Activated T-helper 2 cell treated with anti-CD3 and anti-CD28 coated beads, Interferon-gamma antibody, Interleukin-2, Interleukin-4, amounts not matched to agents 10 μg/mL and 5 μg/mL and 100 μg/mL, durations not matched to agents 14 hours and 24 hours and 36 hours (primary cell): ENCODE measurements around the gene SUGCT. TPM values are rescaled to one million over a fixed set of nuclear protein-coding genes. Genes with fewer than 3 reads are reported as not detected.
"Not testable (repeated sequence)": the region's sequence is repeated elsewhere in the genome, so short reads cannot be mapped to it uniquely, and the experiment has no call there.

Experiments
- DNase-seq: peaks from one replicate; pipeline ENCODE4 v3.0.0; 2021; ENCODE audit warnings: low spot score
- H3K27ac Mint-ChIP-seq: one replicate; pipeline ENCODE4 v1.8.0; 2021; ENCODE audit warnings: mixed read lengths
- H3K27me3 Mint-ChIP-seq: one replicate; pipeline ENCODE4 v1.8.0; 2021; ENCODE audit warnings: low read depth, mixed read lengths
- H3K36me3 Mint-ChIP-seq: one replicate; pipeline ENCODE4 v1.8.0; 2021; ENCODE audit warnings: low read depth, mixed read lengths
- H3K4me1 Mint-ChIP-seq: one replicate; pipeline ENCODE4 v1.8.0; 2021; ENCODE audit warnings: low read depth, mixed read lengths
- H3K4me3 Mint-ChIP-seq: one replicate; pipeline ENCODE4 v1.8.0; 2021; ENCODE audit warnings: low read depth, mild to moderate bottlenecking, moderate library complexity, mixed read lengths
- H3K9me3 Mint-ChIP-seq: one replicate; pipeline ENCODE4 v1.8.0; 2021; ENCODE audit warnings: mixed read lengths
- intact Hi-C: fragments of 100-400 bp; cut with micrococcal nuclease; formaldehyde crosslinking; loops from one replicate; pipeline ENCODE4 v1.15.1; 2023
- total RNA-seq: library from RNA; stranded (reverse); gene quantifications from 2 replicates; pipeline ENCODE4 v1.2.3, GENCODE V29; 2022

The SUGCT gene
- total RNA-seq, 1 donor from 2014 or later = 0.43 TPM

DNA sequence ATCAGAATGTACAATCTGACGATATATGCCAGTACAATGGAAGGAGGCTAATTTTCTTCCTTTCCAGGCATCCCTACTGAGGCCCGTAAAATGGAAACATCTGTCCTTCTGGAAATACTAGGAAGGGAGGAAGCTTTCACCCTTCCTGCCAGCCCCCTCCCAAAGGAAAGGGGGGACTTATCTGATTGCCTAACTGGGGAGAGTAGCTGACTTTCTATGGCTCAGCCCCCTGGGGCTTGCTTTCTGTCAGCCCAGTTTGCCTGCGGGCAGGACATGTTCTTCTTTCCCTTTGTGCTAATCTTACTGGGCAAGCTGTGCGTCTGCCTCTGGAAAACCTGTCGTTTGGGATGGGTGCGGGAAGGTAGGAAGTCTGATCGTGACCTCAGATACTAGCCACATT is 508.9 kb downstream of the SUGCT start:
- Mint-ChIP-seq H3K36me3 (no peaks in the 10 kb centered on the region), H3K27ac (no peak overlapping the region), H3K4me3 (no peak overlapping the region), H3K27me3 (peaks cover 7% of the 10 kb centered on the region), H3K9me3 (no peaks in the 10 kb centered on the region), H3K4me1 (peaks cover 5% of the 10 kb centered on the region)
- intact Hi-C loops = no loop called here
- no peak for DNase-seq

DNA sequence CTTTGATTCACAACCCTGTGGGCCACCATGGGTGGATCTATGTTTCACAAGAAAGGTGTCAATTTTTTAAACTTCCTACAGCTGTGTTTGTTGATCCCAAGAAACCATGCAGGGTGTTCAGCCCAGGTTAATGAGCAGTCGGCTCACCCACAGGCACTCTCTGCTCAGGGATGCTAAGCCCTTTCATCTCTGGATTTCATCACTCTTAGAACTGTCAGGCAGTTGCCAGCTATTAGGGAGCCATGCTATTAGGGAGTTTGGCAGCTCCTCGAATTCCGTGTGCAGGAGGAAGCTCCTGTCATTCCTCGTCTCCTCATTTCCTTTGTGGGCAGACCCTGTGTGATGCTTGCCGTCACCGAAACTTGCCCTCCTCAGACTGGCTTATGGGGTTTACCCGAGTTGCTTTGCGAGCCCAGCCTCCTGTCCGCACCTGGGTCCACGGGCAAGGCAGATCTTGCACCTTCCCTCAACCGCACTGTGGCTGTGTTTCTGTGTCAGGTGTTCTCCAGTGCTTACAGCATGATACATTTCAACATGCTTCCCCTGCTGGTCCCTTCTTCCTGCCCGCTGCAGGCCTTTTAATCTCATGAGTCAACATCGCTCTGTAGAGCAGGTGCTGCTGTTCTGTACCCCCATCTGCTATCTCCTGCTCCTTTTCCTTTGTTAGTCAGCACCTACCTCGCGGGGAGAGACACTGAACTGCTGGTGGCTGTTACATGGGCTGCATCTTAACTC is 509.8 kb downstream of the SUGCT start:
- H3K27me3 Mint-ChIP-seq = peaks cover 7% of the 10 kb centered on the region
- no peak overlapping the region for H3K4me3 Mint-ChIP-seq
- intact Hi-C loops = no loop called here
- peaks cover 5% of the 10 kb centered on the region for H3K4me1 Mint-ChIP-seq
- H3K9me3 Mint-ChIP-seq = no peaks in the 10 kb centered on the region
- no peak overlapping the region for H3K27ac Mint-ChIP-seq
- H3K36me3 Mint-ChIP-seq = no peaks in the 10 kb centered on the region
- DNase-seq = no peak

DNA sequence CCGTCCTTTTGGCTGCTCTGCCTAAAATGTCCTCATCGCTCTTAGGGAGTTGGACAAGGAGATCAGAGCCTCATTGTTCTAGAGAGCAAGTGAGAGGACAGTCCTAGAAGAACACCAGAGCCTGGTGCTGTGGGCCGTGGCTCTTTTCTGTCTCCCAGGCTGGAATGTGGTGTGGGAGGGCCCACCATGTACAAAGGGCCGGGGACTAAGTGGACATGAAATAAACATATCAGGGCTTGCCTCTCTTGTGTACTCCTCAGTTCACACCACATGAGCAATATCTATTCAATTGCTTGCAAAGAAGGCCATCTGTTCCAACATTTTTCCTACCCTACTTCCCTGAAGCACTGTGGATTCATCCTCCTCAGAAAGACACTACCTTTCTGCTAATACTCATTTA is 510.4 kb downstream of the SUGCT start:
- intact Hi-C loops = no loop called here
- Mint-ChIP-seq H3K4me1 (peaks cover 5% of the 10 kb centered on the region), H3K27ac (no peak overlapping the region), H3K4me3 (no peak overlapping the region), H3K27me3 (peaks cover 7% of the 10 kb centered on the region), H3K36me3 (no peaks in the 10 kb centered on the region), H3K9me3 (no peaks in the 10 kb centered on the region)
- DNase-seq = no peak

DNA sequence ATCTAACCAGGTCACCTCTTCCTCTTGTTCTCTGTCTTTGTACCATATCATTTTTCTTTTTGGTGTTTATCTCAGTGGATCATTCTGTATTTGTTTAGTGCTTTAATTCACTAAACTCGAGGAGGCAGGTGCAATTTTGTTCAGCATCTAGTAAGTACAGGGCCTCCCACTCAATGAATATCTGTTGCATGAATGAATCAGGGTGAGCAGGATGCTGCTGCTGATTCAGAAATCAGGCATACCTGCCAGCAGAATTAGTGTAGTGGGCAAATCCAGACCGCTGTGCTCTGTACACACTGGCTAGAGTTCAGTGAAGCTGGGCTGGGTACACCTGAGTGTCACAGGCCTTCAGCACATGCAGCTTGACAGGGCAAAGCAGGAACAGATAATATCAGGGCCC is 511.9 kb downstream of the SUGCT start:
- H3K4me1 Mint-ChIP-seq = peaks cover 6% of the 10 kb centered on the region
- H3K9me3 Mint-ChIP-seq = peaks cover 6% of the 10 kb centered on the region
- intact Hi-C loops = no loop called here
- peaks cover 1% of the 10 kb centered on the region for H3K27me3 Mint-ChIP-seq
- DNase-seq = no peak
- peaks cover 4% of the 10 kb centered on the region for H3K36me3 Mint-ChIP-seq
- H3K4me3 Mint-ChIP-seq = no peak overlapping the region
- no peak overlapping the region for H3K27ac Mint-ChIP-seq

DNA sequence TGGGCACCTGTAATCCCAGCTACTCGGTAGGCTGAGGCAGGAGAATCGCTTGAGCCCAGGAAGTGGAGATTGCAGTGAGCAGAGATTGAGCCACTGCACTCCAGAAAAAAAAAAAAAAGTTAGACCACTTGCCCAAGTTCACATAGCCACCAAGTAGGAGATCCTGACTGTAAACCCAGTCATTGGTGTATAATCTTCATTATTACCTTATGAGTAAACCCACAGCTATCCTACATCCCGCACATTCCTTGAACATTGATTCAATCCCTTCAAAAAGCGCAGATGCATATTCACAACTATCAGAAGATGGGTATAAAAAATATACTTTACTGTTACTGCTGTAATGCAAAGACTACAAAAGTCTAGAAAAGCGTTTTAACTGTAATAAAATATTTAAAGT is 512.9 kb downstream of the SUGCT start:
- peaks cover 4% of the 10 kb centered on the region for H3K36me3 Mint-ChIP-seq
- peaks cover 10% of the 10 kb centered on the region for H3K4me1 Mint-ChIP-seq
- peaks cover 6% of the 10 kb centered on the region for H3K9me3 Mint-ChIP-seq
- intact Hi-C loops = no loop called here
- no peak overlapping the region for H3K4me3 Mint-ChIP-seq
- DNase-seq = no peak
- no peak overlapping the region for H3K27ac Mint-ChIP-seq
- H3K27me3 Mint-ChIP-seq = peaks cover 1% of the 10 kb centered on the region

DNA sequence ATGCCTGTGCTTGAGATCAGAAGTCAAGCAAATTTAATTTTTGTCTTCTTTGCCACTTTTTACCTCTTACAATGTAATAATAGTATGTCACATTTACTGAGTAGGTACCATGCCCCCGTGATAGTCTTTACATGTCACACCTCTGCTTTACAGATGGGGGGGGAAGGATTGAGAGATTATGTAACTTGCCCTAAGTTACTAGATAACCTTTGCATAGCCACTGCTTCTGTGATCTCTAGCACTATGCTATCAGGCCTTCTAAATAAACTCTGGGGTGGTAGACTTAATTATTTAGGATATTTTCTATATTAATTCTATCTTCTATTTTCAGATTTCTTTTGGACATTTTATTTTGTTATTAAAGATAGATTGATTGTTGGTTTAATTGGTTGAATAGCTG is 514.4 kb downstream of the SUGCT start:
- DNase-seq = no peak
- Mint-ChIP-seq H3K36me3 (peaks cover 4% of the 10 kb centered on the region), H3K4me1 (peaks cover 10% of the 10 kb centered on the region), H3K27me3 (peaks cover 1% of the 10 kb centered on the region), H3K4me3 (no peak overlapping the region), H3K9me3 (peaks cover 6% of the 10 kb centered on the region), H3K27ac (no peak overlapping the region)
- intact Hi-C loops = no loop called here

DNA sequence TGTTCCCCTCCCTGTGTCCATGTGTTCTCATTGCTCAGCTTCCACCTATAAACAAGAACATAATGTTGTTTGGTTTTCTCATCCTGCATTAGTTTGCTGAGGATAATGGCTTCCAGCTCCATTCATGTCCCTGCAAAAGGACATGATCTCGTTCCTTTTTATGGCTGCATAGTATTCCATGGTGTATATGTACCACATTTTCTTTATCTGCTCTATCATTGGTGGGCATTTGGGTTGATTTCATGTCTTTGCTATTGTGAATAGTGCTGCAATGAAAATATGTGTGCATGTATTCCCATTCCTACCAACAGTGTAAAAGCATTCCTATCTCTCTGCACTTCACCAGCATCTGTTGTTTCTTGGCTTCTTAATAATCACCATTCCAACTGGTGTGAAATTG is 516.1 kb downstream of the SUGCT start:
- H3K36me3 Mint-ChIP-seq, H3K9me3 Mint-ChIP-seq, H3K27me3 Mint-ChIP-seq, intact Hi-C loops, H3K27ac Mint-ChIP-seq, H3K4me3 Mint-ChIP-seq, DNase-seq, H3K4me1 Mint-ChIP-seq: not testable (repeated sequence)

DNA sequence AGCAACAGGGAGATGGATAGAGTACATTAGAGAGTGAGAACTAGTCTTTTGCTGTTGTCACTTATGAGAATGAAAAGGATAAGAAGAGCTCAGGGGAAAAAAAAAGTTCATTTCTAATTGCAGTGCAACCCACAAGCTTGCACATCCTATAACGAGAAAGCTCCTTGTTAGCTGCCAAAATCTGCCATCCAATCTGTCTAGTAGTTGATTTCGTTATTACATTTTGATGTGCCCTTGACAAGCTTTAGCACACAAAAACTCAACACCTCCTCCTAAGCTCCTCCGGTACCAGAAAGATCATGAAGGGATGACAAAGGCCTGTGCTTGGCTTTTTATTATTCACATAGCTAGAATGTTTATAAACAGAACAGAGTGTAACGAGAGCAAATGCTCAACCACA is 519.4 kb downstream of the SUGCT start:
- peaks cover 5% of the 10 kb centered on the region for H3K4me1 Mint-ChIP-seq
- peaks cover 6% of the 10 kb centered on the region for H3K9me3 Mint-ChIP-seq
- intact Hi-C loops = no loop called here
- H3K27me3 Mint-ChIP-seq = no peaks in the 10 kb centered on the region
- DNase-seq = no peak
- no peak overlapping the region for H3K4me3 Mint-ChIP-seq
- no peak overlapping the region for H3K27ac Mint-ChIP-seq
- H3K36me3 Mint-ChIP-seq = peaks cover 4% of the 10 kb centered on the region

DNA sequence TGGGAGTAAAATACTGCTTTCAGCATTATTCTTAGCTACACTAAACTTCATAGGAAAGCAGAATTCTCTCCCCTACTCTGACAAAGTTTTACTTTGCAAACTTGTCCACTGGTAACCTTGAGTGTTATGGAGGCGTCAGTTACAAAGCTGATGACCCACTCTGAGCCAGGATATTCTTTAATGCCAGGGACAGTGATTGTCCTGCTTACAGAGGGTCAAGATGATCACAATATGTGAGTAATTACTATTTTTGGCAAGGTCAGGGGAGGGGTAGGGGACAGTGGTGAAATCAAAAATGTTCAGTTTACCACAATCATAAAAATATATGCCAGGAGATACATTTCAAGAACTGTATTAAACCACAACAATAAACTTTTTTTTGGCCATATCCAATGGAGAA is 520.6 kb downstream of the SUGCT start:
- DNase-seq = no peak
- Mint-ChIP-seq H3K4me3 (no peak overlapping the region), H3K9me3 (peaks cover 6% of the 10 kb centered on the region), H3K4me1 (peaks cover 5% of the 10 kb centered on the region), H3K36me3 (peaks cover 4% of the 10 kb centered on the region), H3K27me3 (no peaks in the 10 kb centered on the region), H3K27ac (no peak overlapping the region)
- intact Hi-C loops = no loop called here

DNA sequence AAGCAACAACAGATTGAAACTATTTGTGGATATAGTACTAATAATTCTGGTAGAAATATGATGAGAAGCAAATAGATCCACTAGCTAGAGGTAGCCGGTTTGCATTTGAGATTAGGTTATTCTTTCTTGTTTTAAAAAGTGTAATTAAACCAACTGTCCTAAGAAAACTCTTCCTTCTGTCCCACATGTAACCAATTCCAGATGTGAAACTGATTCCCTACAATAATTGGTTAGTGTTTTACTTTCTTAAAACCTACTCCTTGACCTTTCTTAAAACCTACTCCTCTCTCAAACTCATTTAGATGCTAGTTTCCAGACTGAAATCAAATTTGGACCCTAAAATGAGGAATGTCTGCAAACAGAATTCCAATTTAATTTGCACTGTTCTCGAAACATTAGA is 521.5 kb downstream of the SUGCT start:
- H3K4me3 Mint-ChIP-seq = no peak overlapping the region
- H3K9me3 Mint-ChIP-seq = no peaks in the 10 kb centered on the region

DNA sequence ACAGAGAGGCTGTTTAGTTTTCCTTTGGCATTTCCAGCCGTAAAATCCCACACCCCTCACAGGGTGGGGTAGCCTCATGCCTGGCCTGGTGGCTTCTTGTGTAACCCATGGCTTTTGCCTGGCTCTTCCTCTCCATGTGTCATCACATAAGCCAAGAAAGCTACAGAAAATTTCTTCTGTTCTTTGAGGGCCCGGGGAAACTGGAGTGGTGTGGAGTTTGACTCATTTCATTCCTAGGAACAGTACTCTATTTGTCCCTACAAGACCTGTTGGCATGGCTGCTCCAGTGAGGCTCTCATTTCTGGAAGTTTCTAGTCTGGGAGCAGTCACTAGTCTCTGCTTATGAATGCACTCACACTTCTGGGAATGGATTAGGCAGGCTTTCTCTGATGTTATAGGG is 523.9 kb downstream of the SUGCT start:
- Mint-ChIP-seq H3K36me3 (no peaks in the 10 kb centered on the region), H3K9me3 (no peaks in the 10 kb centered on the region), H3K27me3 (no peaks in the 10 kb centered on the region), H3K27ac (no peak overlapping the region), H3K4me3 (no peak overlapping the region), H3K4me1 (no peaks in the 10 kb centered on the region)
- no peak for DNase-seq
- intact Hi-C loops = no loop called here

More for the DNA sequence above, 521.5 kb downstream of the SUGCT start:
- no peaks in the 10 kb centered on the region for H3K27me3 Mint-ChIP-seq
- H3K4me1 Mint-ChIP-seq = peaks cover 5% of the 10 kb centered on the region
- no peaks in the 10 kb centered on the region for H3K36me3 Mint-ChIP-seq
- intact Hi-C loops = no loop called here
- no peak for DNase-seq
- H3K27ac Mint-ChIP-seq = no peak overlapping the region

DNA sequence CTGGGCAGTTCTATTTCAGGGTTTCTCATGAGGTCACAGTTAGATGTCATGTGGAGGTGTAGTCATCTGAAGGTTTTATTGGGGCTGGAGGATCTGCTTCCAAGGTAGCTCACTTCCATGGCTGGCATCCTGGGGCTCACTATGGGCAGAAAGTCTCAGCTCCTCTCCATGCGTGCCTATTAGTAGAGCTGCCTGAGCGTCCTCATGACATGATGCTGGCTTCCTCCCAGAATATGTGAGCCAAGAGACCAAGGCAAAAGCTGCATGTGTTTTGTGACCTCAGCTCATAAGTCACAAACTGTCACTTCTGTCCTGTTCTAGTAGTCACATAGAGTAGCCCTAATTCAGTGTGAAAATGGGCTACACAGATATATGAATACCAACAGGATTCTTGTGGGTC is 524.4 kb downstream of the SUGCT start:
- no peak overlapping the region for H3K4me3 Mint-ChIP-seq
- DNase-seq = no peak
- H3K36me3 Mint-ChIP-seq = no peaks in the 10 kb centered on the region
- no peaks in the 10 kb centered on the region for H3K27me3 Mint-ChIP-seq
- no peaks in the 10 kb centered on the region for H3K4me1 Mint-ChIP-seq
- intact Hi-C loops = no loop called here
- no peak overlapping the region for H3K27ac Mint-ChIP-seq
- no peaks in the 10 kb centered on the region for H3K9me3 Mint-ChIP-seq

DNA sequence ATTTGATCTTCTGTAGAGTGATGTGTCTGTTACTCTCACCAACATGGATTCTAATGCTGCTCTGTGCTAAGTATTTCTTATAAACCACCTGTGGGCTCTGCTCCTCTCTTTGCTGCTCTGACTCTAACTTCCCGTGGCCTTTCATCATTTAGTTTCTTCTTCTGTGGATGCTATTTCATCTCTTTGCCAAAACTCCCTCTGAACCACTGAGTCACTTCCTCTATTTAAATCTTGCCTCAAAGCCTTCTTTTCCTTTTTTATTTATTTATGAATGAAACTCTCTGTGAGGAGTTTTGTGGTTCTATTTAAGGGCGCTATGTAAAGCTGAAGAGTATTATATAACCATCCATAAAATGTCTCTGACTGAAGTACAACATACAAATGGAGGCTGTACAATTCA is 538.5 kb downstream of the SUGCT start:
- Mint-ChIP-seq H3K4me3 (no peak overlapping the region), H3K9me3 (no peaks in the 10 kb centered on the region), H3K4me1 (peaks cover 5% of the 10 kb centered on the region), H3K27me3 (no peaks in the 10 kb centered on the region), H3K27ac (no peak overlapping the region), H3K36me3 (no peaks in the 10 kb centered on the region)
- no peak for DNase-seq
- intact Hi-C loops = no loop called here

DNA sequence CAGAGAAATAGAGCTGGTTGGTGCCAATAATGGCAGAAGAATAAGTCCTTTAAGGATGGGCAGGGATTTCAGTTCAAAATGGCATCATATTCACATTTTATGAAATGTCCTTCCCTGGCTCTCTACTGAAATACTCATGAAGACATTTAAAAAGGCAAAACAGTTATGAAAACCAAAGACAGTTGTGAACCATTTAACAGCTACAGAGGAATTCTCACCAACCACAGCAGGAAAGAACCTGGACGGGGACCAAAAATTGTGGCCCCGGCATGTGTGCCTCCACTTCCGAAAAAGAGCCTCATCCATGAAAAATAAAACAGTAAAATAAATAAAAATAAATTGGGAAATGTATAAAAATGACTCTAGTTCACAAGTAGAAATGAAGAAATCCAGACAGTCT is 539.5 kb downstream of the SUGCT start:
- no peaks in the 10 kb centered on the region for H3K27me3 Mint-ChIP-seq
- no peak for DNase-seq
- H3K27ac Mint-ChIP-seq = no peak overlapping the region
- no peaks in the 10 kb centered on the region for H3K36me3 Mint-ChIP-seq
- peaks cover 5% of the 10 kb centered on the region for H3K4me1 Mint-ChIP-seq
- H3K9me3 Mint-ChIP-seq = no peaks in the 10 kb centered on the region
- no peak overlapping the region for H3K4me3 Mint-ChIP-seq
- intact Hi-C loops = no loop called here
